ENCODE results near the gene MRO. TPM values are rescaled to one million over a fixed set of nuclear protein-coding genes. Genes with fewer than 3 reads are reported as not detected.

The MRO gene
- total RNA-seq = 1 to 10 TPM; 1.1 to 9.4 (median 3.8) TPM
- 1 to 10 TPM in 2 of 3 donors, under 1 TPM in 1; 0.67 to 5.0 (median 2.3) TPM for polyA plus RNA-seq
- long read RNA-seq, donor 1 = 0 reads
- long read RNA-seq, donor 2 = 0 reads
- long read RNA-seq, donor 3 = 0 reads
- long read RNA-seq, donor 4 = 0 reads
- long read RNA-seq, donor 5, partial matches to known transcripts = 0 of 2 reads
- long read RNA-seq, donor 5, other reads (novel, unspliced or antisense) = 2 of 2 reads
- long read RNA-seq, donor 6 = 0 reads
- long read RNA-seq, donor 7 = 0 reads
- long read RNA-seq, donor 8 = 0 reads
- long read RNA-seq, donor 9 = 0 reads
- long read RNA-seq, donor 10 = 0 reads

- intact Hi-C loops (cut with DNase I) = loop anchor here in 1 of 2 donors (5.0 kb wide), 1 partner anchor 232 kb away; no protein-coding TSS in a partner anchor
- H3K27me3 ChIP-seq = no peaks in the 10 kb centered on the region
- TF ChIP-seq POLR2A (IDR thresholded peaks at IDR 0.05) = no peak
- TF ChIP-seq CTCF (IDR thresholded peaks at IDR 0.05) = peak; percentile 84 to 95 (median 94)
- no peaks in the 10 kb centered on the region for H3K36me3 ChIP-seq (replicated peaks in 1 of 2)
- peaks cover 8 to 25% of the 10 kb centered on the region in 2 donors for H3K4me1 ChIP-seq (replicated peaks in 1 of 2)
- H3K4me3 ChIP-seq = peak within 1 kb of the TSS in 2 of 4 donors; percentile 23 to 51
- peak; percentile 80 to 97 (median 88) for DNase-seq
- WGBS, 4 donors = 1 to 2% (median 2%) methylated on average over 19 to 24 of the region's 24 CpGs
- H3K9me3 ChIP-seq (replicated peaks in 1 of 3) = no peaks in the 10 kb centered on the region
- H3K27ac ChIP-seq = peak within 1 kb of the TSS; percentile 1 to 81 (median 61)
Measured at GRCh38 chr18:50819728-50820378, at the start of gene MRO. TSS of gene MRO (minus strand) at chr18:50820016. CDS start at chr18:50809400, 10,616 bp downstream.

DNA sequence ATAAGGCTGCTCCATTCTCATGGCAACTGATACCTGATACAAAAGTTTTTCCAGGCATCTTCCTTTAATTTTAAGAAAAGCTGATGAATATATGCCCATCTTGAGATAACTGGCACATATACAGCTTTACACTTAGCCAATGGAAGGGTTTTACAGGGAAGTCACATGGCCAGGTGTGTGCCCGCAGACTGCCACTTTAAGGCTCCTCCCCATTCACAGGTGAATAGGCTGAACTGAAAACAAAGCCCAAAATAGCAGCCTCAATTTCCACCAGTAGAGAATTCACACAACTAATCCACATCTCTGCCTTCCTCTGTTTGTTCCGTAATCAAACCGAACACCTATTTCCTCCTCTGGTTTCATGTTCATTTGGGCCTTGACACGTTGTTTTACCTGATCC lies 49.3 kb upstream of the MRO start:
- Histone ChIP-seq H3K9me3 (replicated peaks in 1 of 3) (no peaks in the 10 kb centered on the region), H3K27ac (no peak overlapping the region), H3K36me3 (replicated peaks in 1 of 2) (no peaks in the 10 kb centered on the region), H3K4me3 (no peak overlapping the region), H3K27me3 (no peaks in the 10 kb centered on the region), H3K4me1 (replicated peaks in 1 of 2) (peaks cover 0 to 9% of the 10 kb centered on the region in 2 donors)
- no peak for TF ChIP-seq CTCF (IDR thresholded peaks at IDR 0.05)
- no peak for TF ChIP-seq POLR2A (IDR thresholded peaks at IDR 0.05)
- 83 to 96% (median 93%) methylated on average over 4 of the region's 4 CpGs for WGBS, 4 donors
- intact Hi-C loops (cut with DNase I) = no loop called here
- no peak for DNase-seq

- TF ChIP-seq CTCF (IDR thresholded peaks at IDR 0.05) (peak in 4 of 6 experiments; percentile 12 to 35 (median 28)), POLR2A (IDR thresholded peaks at IDR 0.05) (no peak)
- Histone ChIP-seq H3K9me3 (replicated peaks in 1 of 3) (no peaks in the 10 kb centered on the region), H3K4me1 (replicated peaks in 1 of 2) (peaks cover 0 to 9% of the 10 kb centered on the region in 2 donors), H3K4me3 (no peak overlapping the region), H3K27me3 (no peaks in the 10 kb centered on the region), H3K27ac (no peak overlapping the region), H3K36me3 (replicated peaks in 1 of 2) (no peaks in the 10 kb centered on the region)
- no peak for DNase-seq
- intact Hi-C loops (cut with DNase I) = no loop called here
Measured at GRCh38 chr18:50866765-50867164, 46.9 kb upstream of the MRO start.

- Histone ChIP-seq H3K36me3 (replicated peaks in 1 of 2) (no peaks in the 10 kb centered on the region), H3K4me3 (no peak overlapping the region), H3K9me3 (replicated peaks in 1 of 3) (no peaks in the 10 kb centered on the region), H3K27me3 (no peaks in the 10 kb centered on the region), H3K27ac (no peak overlapping the region), H3K4me1 (replicated peaks in 1 of 2) (peaks cover 0 to 9% of the 10 kb centered on the region in 2 donors)
- no peak for DNase-seq
- TF ChIP-seq CTCF (IDR thresholded peaks at IDR 0.05) = no peak
- no peak for TF ChIP-seq POLR2A (IDR thresholded peaks at IDR 0.05)
- 45 to 51% (median 49%) methylated on average over 4 of the region's 4 CpGs for WGBS, 4 donors
- intact Hi-C loops (cut with DNase I) = no loop called here
Measured at GRCh38 chr18:50863840-50864375, 44.1 kb upstream of the MRO start.

All from adrenal gland (tissue), 19 donors.